Smooth muscle cell (in vitro differentiated cells): Measurements from ENCODE around the gene OGDH. TPM values are rescaled to one million over a fixed set of nuclear protein-coding genes. Genes with fewer than 3 reads are reported as not detected.
"Not testable (repeated sequence)": the region's sequence is repeated elsewhere in the genome, so short reads cannot be mapped to it uniquely, and the experiment has no call there.

Source experiments
- DNase-seq: peaks from one replicate; lab custom pipeline; 2025; ENCODE audit not compliant: unreplicated experiment; lab: John Stamatoyannopoulos, UW
- H2AFZ ChIP-seq: fragments of 200-600 bp; sonication (generic); 2 replicates; pipeline ENCODE4 v1.6.0; 2016; ENCODE audit warnings: antibody characterized with exemption, low read depth, mild to moderate bottlenecking
- H3F3A ChIP-seq: fragments of 200-600 bp; sonication (generic); 2 replicates; pipeline ENCODE4 v1.6.0; 2017; ENCODE audit warnings: antibody characterized with exemption, low read depth
- H3K27ac ChIP-seq: fragments of 200-600 bp; sonication (generic); 2 replicates; pipeline ENCODE4 v1.5.1; 2016; ENCODE audit warnings: low read depth, mild to moderate bottlenecking
- H3K27me3 ChIP-seq: fragments of 200-600 bp; sonication (generic); 2 replicates; pipeline ENCODE4 v1.6.1; 2016; ENCODE audit warnings: low read depth, mild to moderate bottlenecking
- H3K36me3 ChIP-seq: fragments of 200-600 bp; sonication (generic); 2 replicates; pipeline ENCODE4 v1.5.1; 2016; ENCODE audit warnings: low read depth
- H3K4me1 ChIP-seq: fragments of 200-600 bp; sonication (generic); 2 replicates; pipeline ENCODE4 v1.5.1; 2016; ENCODE audit warnings: low read depth
- H3K4me2 ChIP-seq: fragments of 200-600 bp; sonication (generic); 2 replicates; pipeline ENCODE4 v1.6.0; 2016; ENCODE audit warnings: mild to moderate bottlenecking
- H3K4me3 ChIP-seq: fragments of 200-600 bp; sonication (generic); 2 replicates; pipeline ENCODE4 v1.5.1; 2016; ENCODE audit warnings: mild to moderate bottlenecking
- H3K79me2 ChIP-seq: fragments of 200-600 bp; sonication (generic); 2 replicates; pipeline ENCODE4 v1.6.0; 2016; ENCODE audit warnings: low read depth, mild to moderate bottlenecking
- H3K9ac ChIP-seq: fragments of 200-600 bp; sonication (generic); 2 replicates; pipeline ENCODE4 v1.6.0; 2016; ENCODE audit warnings: low read depth
- H3K9me3 ChIP-seq: fragments of 200-600 bp; sonication (generic); replicated peaks from 2 replicates; pipeline ENCODE4 v1.5.1; 2016; ENCODE audit warnings: low read depth
- H4K20me1 ChIP-seq: fragments of 200-600 bp; sonication (generic); 2 replicates; pipeline ENCODE4 v1.6.0; 2016; ENCODE audit warnings: low read depth
- WGBS: methylation state at CpG from one replicate; pipeline ENCODE4 v1.1.7; 2016; ENCODE audit warnings: low lambda C conversion rate; 5-methylcytosine and 5-hydroxymethylcytosine counted together
- polyA plus RNA-seq: library from polyadenylated mRNA; unstranded; fragments of >200 nt; fragmentation: Nextera tagmentation; extraction: Ambion mirVana; gene quantifications from 2 replicates; pipeline ENCODE4 v1.2.1, GENCODE V29; 2016
- total RNA-seq: library from RNA; depleted of rRNA; stranded (reverse); fragments of >200 nt; gene quantifications from 2 replicates; pipeline ENCODE4 v1.2.3, GENCODE V29; 2014
- TF ChIP-seq, protein P1 (sequence below): fragments of 200-600 bp; sonication (generic); IDR thresholded peaks from 2 replicates; pipeline ENCODE4 v1.5.1; 2017; ENCODE audit warnings: borderline replicate concordance, mild to moderate bottlenecking, antibody characterized with exemption; ENCODE audit not compliant: insufficient read depth, poor library complexity, severe bottlenecking

Gene OGDH
- total and polyA plus RNA-seq, 2 experiments from 2014 or later, result 32.6 to 34.2 TPM

DNA sequence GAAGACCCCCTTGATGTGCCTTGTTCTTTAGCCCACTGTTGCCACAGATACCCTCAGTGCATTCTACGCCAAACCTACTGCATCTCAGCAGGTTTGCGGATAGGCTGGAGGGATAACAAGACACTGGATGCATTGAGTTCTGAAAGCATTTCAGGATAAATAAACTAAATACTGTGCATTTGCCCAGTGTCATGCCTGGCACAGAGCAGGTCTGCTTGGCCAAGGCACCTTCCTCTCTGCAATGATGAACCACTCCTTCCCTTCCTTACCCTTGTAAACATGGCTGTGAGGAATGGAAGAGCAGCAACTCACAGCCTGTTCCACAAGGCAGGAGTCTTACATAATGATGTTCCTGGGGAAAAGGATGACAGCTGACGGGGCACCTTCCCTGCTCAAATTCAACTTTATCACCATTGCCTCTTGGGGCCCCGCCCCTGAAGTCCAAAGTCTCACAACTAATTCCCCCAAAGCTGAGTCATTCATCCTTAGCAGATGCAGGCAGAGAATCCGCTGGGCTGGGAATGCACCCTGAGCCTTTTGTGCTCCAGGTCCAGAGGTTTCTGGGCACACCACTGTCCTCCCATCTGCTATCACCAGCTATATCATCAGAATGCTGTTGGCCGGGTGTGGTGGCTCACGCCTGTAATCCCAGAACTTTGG is 44.3 kb upstream of the OGDH start:
- Histone ChIP-seq H2AFZ (no peak overlapping the region), H3K4me1 (no peaks in the 10 kb centered on the region), H3F3A (no peaks in the 10 kb centered on the region), H3K9me3 (no peaks in the 10 kb centered on the region), H3K36me3 (no peaks in the 10 kb centered on the region), H3K27me3 (no peaks in the 10 kb centered on the region), H3K27ac (no peak overlapping the region), H3K9ac (no peak overlapping the region), H3K4me3 (no peak overlapping the region), H3K79me2 (no peaks in the 10 kb centered on the region), H3K4me2 (no peak overlapping the region), H4K20me1 (peaks cover 17% of the 10 kb centered on the region)
- no peak for DNase-seq
- WGBS, result 60% methylated on average over 7 of the region's 7 CpGs
- TF ChIP-seq, protein P1, sequence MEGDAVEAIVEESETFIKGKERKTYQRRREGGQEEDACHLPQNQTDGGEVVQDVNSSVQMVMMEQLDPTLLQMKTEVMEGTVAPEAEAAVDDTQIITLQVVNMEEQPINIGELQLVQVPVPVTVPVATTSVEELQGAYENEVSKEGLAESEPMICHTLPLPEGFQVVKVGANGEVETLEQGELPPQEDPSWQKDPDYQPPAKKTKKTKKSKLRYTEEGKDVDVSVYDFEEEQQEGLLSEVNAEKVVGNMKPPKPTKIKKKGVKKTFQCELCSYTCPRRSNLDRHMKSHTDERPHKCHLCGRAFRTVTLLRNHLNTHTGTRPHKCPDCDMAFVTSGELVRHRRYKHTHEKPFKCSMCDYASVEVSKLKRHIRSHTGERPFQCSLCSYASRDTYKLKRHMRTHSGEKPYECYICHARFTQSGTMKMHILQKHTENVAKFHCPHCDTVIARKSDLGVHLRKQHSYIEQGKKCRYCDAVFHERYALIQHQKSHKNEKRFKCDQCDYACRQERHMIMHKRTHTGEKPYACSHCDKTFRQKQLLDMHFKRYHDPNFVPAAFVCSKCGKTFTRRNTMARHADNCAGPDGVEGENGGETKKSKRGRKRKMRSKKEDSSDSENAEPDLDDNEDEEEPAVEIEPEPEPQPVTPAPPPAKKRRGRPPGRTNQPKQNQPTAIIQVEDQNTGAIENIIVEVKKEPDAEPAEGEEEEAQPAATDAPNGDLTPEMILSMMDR, result no peak

DNA sequence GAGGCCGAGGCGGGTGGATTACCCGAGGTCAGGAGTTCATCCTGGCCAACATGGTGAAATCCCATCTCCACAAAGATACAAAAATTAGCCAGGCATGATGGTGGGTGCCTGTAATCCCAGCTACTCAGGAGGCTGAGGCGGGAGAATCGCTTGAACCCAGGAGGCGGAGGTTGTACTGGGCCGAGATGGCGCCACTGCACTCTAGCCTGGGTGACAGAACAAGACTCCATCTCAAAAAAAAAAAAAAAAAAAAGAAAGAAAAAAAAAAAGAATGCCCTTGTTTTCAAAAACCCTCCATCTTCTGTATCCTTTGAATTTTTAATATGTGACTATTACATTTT is 43.8 kb upstream of the OGDH start:
- not testable (repeated sequence) for H3K4me1 ChIP-seq, H3F3A ChIP-seq, H3K79me2 ChIP-seq, H3K4me3 ChIP-seq, H3K27me3 ChIP-seq, DNase-seq, H3K36me3 ChIP-seq, H3K27ac ChIP-seq, H3K9me3 ChIP-seq, H2AFZ ChIP-seq, H3K4me2 ChIP-seq, H3K9ac ChIP-seq
- WGBS, result 80% methylated on average over 8 of the region's 8 CpGs
- peaks cover 17% of the 10 kb centered on the region for H4K20me1 ChIP-seq

DNA sequence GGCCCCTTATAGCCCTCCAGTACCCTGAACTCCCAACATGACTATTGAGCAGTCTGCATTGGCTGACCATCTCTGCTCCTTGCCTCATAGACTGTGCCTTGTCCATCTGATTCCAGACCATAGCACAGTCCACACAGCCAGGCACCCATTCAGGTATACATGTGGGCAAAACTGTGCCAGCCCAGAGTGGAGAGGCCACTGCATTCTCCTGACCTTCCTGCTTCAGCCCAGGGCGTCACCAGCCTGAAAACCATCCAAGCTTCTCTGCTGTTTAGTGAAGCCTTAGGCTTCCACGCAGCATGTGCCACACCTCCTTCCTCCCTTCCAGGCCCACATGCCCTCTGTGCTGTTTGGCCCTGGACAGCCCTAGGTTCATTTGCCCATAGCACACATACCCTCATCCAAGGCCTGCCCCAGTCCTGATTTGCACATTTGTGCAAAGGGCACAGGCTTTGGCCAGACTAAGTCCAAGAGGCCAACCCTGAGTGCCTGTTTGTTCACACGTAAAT is 43.2 kb upstream of the OGDH start:
- Histone ChIP-seq H3F3A (no peaks in the 10 kb centered on the region), H3K9me3 (no peaks in the 10 kb centered on the region), H4K20me1 (peaks cover 17% of the 10 kb centered on the region), H3K27me3 (no peaks in the 10 kb centered on the region), H3K4me2 (no peak overlapping the region), H2AFZ (no peak overlapping the region), H3K4me1 (no peaks in the 10 kb centered on the region), H3K27ac (no peak overlapping the region), H3K4me3 (no peak overlapping the region), H3K36me3 (peaks cover under 1% of the 10 kb centered on the region), H3K9ac (no peak overlapping the region), H3K79me2 (no peaks in the 10 kb centered on the region)
- 96% methylated on average over 3 of the region's 3 CpGs for WGBS
- no peak for DNase-seq
- TF ChIP-seq, protein P1, result no peak

DNA sequence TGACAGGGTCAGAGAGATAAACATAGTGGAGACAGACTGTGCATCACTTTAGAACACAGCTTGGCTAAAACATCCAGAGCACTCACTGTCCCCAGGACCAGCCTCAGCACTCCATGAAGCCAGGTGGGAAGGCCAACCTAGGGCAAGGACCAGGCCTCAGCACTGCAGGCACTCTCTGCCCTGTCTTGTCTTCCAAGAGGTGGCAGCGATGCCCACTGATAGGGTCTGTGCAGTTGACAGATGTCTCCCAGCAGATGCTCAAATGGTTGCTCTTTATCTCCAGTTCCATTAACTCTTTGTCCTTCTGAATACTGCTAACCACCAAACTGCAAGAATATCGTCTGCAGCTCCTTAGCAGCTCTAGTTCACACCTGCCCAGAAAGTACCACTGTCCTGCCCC is 41.8 kb upstream of the OGDH start:
- Histone ChIP-seq H2AFZ (no peak overlapping the region), H3K79me2 (no peaks in the 10 kb centered on the region), H3K9me3 (no peaks in the 10 kb centered on the region), H3K4me3 (no peak overlapping the region), H3K4me1 (no peaks in the 10 kb centered on the region), H3K27ac (no peak overlapping the region), H3K36me3 (peaks cover 7% of the 10 kb centered on the region), H3K4me2 (no peak overlapping the region), H3F3A (no peaks in the 10 kb centered on the region), H3K27me3 (no peaks in the 10 kb centered on the region), H4K20me1 (peaks cover 17% of the 10 kb centered on the region), H3K9ac (no peak overlapping the region)
- TF ChIP-seq, protein P1, result no peak
- DNase-seq, result no peak
- WGBS, result 91% methylated on average over 2 of the region's 2 CpGs
